BJ (cell line): ENCODE results near the gene ZFP2. TPM values are rescaled to one million over a fixed set of nuclear protein-coding genes. Genes with fewer than 3 reads are reported as not detected.
"Not testable (repeated sequence)": the region's sequence is repeated elsewhere in the genome, so short reads cannot be mapped to it uniquely, and the experiment has no call there.

Experiments
- CTCF ChIA-PET: fragments of 350-600 bp; formaldehyde crosslinking; extraction: SDS; loops from one replicate; lab custom pipeline; 2021; ENCODE audit warnings: antibody characterized with exemption, inconsistent platforms; lab: Yijun Ruan, JAX
- POLR2A ChIA-PET: fragments of 300-600 bp; sonication (Branson Sonifier 250); formaldehyde crosslinking; extraction: SDS; loops from one replicate; lab custom pipeline; 2021; ENCODE audit warnings: antibody characterized with exemption; lab: Charles Lee
- DNase-seq: peaks from one replicate; pipeline ENCODE4 v3.0.0-alpha.2; 2011; ENCODE audit warnings: low read depth
- H3K27me3 ChIP-seq: 2 replicates; pipeline ENCODE4 v1.6.0; 2011; ENCODE audit warnings: low read length; ENCODE audit not compliant: control insufficient read depth, insufficient read depth
- H3K36me3 ChIP-seq: 2 replicates; pipeline ENCODE4 v1.5.1; 2011; ENCODE audit warnings: low read length; ENCODE audit not compliant: control insufficient read depth, insufficient read depth
- H3K4me3 ChIP-seq: 2 replicates; pipeline ENCODE4 v1.5.1; 2011; ENCODE audit warnings: low read depth, mild to moderate bottlenecking, control low read depth, low read length
- CTCF ChIP-seq: IDR thresholded peaks from 2 replicates; pipeline ENCODE4 v1.5.1; 2011; ENCODE audit warnings: low read depth, mild to moderate bottlenecking, control low read depth, inconsistent platforms, low read length, moderate library complexity; ENCODE audit not compliant: insufficient read depth
- polyA plus RNA-seq: library from polyadenylated mRNA; depleted of rRNA; stranded (reverse); fragments of >200 nt; gene quantifications from 2 replicates; pipeline ENCODE4 v1.2.3, GENCODE V29; 2011

The ZFP2 gene
- polyA plus RNA-seq, 1 experiment, result 0.17 TPM

DNA sequence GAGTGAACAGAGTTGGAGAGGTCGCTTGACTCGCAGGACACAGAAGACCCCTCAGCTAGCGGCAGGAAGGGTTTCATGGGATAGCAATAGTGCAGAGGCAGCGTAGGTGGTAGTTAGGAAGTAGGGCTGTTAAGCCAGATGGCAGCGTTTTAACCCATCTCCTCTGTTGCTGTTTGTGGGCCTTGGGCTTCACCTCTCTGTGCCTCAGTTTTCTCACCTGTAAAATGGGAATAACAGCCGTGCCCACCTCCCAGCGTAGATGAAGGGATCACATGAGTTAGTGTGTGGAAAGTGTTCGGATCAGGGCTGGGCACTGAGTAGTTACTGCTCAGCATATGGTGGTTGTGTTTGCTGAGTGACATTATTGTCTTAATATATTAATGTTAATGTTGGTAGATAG is 34.1 kb upstream of the ZFP2 start:
- H3K27me3 ChIP-seq, result no peaks in the 10 kb centered on the region
- peaks cover 6% of the 10 kb centered on the region for H3K36me3 ChIP-seq
- TF ChIP-seq CTCF, result no peak
- ChIA-PET CTCF (interaction anchor here (0.6 kb wide), 1 partner anchor 145 kb away, joined by 3 read pairs; no protein-coding TSS in a partner anchor), POLR2A (no interaction called here)
- DNase-seq, result no peak
- no peak overlapping the region for H3K4me3 ChIP-seq

DNA sequence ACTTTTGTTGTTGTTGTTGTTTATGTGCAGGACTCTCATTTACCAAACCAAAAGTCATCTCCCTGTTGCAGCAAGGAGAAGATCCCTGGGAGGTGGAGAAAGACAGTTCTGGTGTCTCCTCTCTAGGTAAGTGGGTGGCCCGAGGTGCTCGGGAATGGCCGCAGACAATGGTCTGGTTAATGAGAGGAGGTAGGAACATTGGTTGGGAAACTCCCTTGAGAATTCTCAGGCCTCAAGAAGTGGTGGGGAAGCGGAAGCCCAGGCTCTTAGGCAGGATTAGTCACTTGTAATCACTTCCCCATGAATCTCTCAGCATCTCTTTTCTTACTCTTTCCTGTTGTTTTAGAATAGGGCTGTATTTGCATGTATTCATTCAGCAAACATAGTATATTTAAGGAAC is 28.8 kb upstream of the ZFP2 start:
- ChIA-PET CTCF (no interaction called here), POLR2A (no interaction called here)
- H3K27me3 ChIP-seq, result no peaks in the 10 kb centered on the region
- H3K36me3 ChIP-seq, result peaks cover 16% of the 10 kb centered on the region
- no peak for DNase-seq
- no peak overlapping the region for H3K4me3 ChIP-seq
- no peak for TF ChIP-seq CTCF

- no peak for DNase-seq
- ChIA-PET CTCF (interaction anchor here (1.3 kb wide), 1 partner anchor 10 kb away, joined by 4 read pairs; no protein-coding TSS in a partner anchor), POLR2A (no interaction called here)
- no peaks in the 10 kb centered on the region for H3K27me3 ChIP-seq
- no peak for TF ChIP-seq CTCF
- peaks cover 16% of the 10 kb centered on the region for H3K36me3 ChIP-seq
- no peak overlapping the region for H3K4me3 ChIP-seq
Observed at GRCh38 chr5:178869577-178869976, 26.1 kb upstream of the ZFP2 start.

- no peak for TF ChIP-seq CTCF
- no peaks in the 10 kb centered on the region for H3K27me3 ChIP-seq
- POLR2A ChIA-PET, result no interaction called here
- no peak overlapping the region for H3K4me3 ChIP-seq
- peaks cover 19% of the 10 kb centered on the region for H3K36me3 ChIP-seq
- DNase-seq, result no peak
- CTCF ChIA-PET, result interaction anchor here (1.3 kb wide), 1 partner anchor 9 kb away, joined by 4 read pairs; no protein-coding TSS in a partner anchor
Observed at GRCh38 chr5:178870411-178870810, 25.3 kb upstream of the ZFP2 start.

DNA sequence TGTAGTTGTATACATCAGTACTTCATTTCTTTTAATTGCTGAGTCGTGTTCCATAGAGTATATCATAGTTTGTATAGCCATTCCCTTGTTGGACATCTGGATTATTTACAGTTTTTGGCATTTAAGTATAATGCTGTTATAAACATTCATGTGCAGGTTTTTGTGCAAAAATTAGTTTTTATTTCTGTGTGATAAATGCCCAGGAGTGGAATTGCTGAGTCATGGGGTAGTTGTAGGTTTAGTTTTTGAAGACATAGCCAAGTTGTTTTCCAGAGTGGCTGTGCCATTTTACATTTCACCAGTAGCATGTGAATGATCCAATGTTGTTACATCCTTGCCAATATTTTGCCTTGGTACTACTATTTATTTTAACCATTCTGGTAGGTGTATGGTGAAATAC is 23.4 kb upstream of the ZFP2 start:
- POLR2A ChIA-PET, result no interaction called here
- DNase-seq, result no peak

DNA sequence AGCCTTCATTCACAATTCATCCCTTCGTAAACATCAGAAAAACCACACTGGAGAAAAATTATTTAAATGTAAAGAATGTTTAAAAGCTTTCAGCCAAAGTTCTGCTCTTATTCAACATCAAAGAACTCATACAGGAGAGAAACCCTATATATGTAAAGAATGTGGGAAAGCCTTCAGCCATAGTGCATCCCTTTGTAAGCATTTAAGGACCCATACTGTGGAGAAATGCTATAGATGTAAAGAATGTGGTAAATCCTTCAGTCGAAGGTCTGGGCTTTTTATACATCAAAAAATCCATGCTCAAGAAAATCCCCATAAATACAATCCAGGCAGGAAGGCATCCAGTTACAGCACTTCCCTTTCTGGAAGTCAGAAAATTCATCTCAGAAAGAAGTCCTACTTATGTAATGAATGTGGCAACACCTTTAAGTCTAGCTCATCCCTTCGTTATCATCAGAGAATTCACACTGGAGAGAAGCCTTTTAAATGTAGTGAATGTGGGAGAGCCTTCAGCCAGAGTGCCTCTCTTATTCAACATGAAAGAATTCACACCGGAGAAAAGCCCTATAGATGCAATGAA is 12.5 kb upstream of the ZFP2 start:
- H3K4me3 ChIP-seq, DNase-seq, H3K27me3 ChIP-seq, H3K36me3 ChIP-seq, POLR2A ChIA-PET: not testable (repeated sequence)
- CTCF ChIA-PET, result interaction anchor here (1.2 kb wide), 1 partner anchor 8 kb away, joined by 3 read pairs; no protein-coding TSS in a partner anchor

More for the DNA sequence above, 23.4 kb upstream of the ZFP2 start:
- Histone ChIP-seq H3K27me3 (no peaks in the 10 kb centered on the region), H3K4me3 (no peak overlapping the region), H3K36me3 (peaks cover 25% of the 10 kb centered on the region)
- CTCF ChIA-PET, result no interaction called here
- TF ChIP-seq CTCF, result no peak
